Ishikawa (cell line): ENCODE measurements around the gene CELSR1.

Experiments
- CEBPB ChIP-seq: IDR thresholded peaks from 2 replicates; pipeline ENCODE4 v1.6.1; 2012
- CREB1 ChIP-seq: IDR thresholded peaks from 2 replicates; pipeline ENCODE4 v1.6.1; 2012; ENCODE audit warnings: low read depth
- EGR1 ChIP-seq: IDR thresholded peaks from 2 replicates; pipeline ENCODE4 v1.6.1; 2012
- EP300 ChIP-seq: IDR thresholded peaks from 2 replicates; pipeline ENCODE4 v1.6.1; 2012; ENCODE audit warnings: borderline replicate concordance
- FOXM1 ChIP-seq: IDR thresholded peaks from 2 replicates; pipeline ENCODE4 v1.6.1; 2012; ENCODE audit warnings: low read depth, borderline replicate concordance
- NFIC ChIP-seq: IDR thresholded peaks from 2 replicates; pipeline ENCODE4 v1.6.1; 2012
- RAD21 ChIP-seq: IDR thresholded peaks from 2 replicates; pipeline ENCODE4 v1.6.1; 2012; ENCODE audit warnings: low read depth
- TAF1 ChIP-seq: IDR thresholded peaks from 2 replicates; pipeline ENCODE4 v1.6.1; 2012; ENCODE audit warnings: low read depth, mild to moderate bottlenecking
- TCF12 ChIP-seq: IDR thresholded peaks from 2 replicates; pipeline ENCODE4 v1.6.1; 2012; ENCODE audit warnings: low read depth
- TEAD4 ChIP-seq: IDR thresholded peaks from 2 replicates; pipeline ENCODE4 v1.6.1; 2012
- USF1 ChIP-seq: IDR thresholded peaks from 2 replicates; pipeline ENCODE4 v1.6.1; 2012
- YY1 ChIP-seq: IDR thresholded peaks from 2 replicates; pipeline ENCODE4 v1.6.1; 2012; ENCODE audit warnings: low read depth
- ZBTB7A ChIP-seq: IDR thresholded peaks from 2 replicates; pipeline ENCODE4 v1.6.1; 2012; ENCODE audit warnings: low read depth
- TF ChIP-seq, protein P1 (sequence below): IDR thresholded peaks from 2 replicates; pipeline ENCODE4 v1.6.1; 2012
- TF ChIP-seq, protein P2 (sequence below): IDR thresholded peaks from 2 replicates; pipeline ENCODE4 v1.6.1; 2012; ENCODE audit warnings: low read depth, mild to moderate bottlenecking

CELSR1 gene

DNA sequence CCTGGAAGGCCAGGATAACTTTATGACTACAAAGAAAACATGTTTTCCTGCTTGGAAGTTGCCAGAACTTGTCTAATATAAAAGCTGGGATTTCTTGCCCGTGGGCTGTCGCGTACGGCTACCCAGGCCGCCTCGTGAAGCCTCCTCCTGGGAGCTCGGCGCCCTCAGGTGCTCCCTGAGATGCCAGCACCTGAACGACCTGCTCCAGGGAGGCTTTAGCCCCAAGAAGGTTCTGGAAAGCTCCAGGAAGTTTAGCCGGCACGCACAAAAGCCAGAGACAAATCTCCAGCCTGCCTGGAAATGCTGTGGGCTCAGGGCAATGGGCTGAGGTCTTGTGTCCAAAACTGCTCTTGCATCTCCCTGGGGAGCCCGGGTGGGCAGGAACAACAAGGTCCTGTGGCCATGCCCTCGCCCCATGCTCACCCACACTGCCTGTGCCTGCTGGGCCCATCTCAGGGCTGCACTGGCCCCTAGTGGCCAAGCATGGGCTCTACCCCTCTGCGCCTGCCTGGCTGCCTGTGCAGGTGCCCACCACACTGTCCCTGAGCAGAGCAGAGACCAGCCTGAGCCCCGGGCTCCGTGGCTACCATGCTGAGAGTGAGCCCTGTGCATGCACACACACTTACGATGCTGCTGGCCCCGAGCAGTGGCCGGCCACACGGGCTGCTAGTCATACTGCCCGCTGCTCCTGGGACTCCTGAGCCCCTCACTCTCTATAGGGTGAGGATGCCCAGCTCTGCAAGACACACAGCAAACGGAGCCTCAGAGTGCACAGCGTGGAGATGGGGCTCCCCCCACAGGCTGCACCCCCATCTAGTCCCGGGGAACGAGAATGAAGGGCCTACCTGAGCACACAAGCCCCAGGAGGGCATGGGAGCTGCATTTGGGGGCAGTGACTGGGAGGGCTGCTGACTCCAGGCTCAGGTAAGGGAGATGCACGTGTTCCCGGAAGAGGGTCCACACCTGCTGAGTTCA, 4.9 kb upstream of the CELSR1 start:
- TF ChIP-seq EGR1 (no peak), RAD21 (peak; percentile 98), EP300 (peak; percentile 16; the same call in 1 of the 2 replicates), YY1 (no peak), TCF12 (0 out of 2 replicates have a peak, but pooled peaks have one; percentile 36)
- TF ChIP-seq, protein P1, sequence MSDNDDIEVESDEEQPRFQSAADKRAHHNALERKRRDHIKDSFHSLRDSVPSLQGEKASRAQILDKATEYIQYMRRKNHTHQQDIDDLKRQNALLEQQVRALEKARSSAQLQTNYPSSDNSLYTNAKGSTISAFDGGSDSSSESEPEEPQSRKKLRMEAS = peak; percentile 77

GRCh38 chr22:46541536-46541935, 4.1 kb upstream of the CELSR1 start:
- no peak for TF ChIP-seq TCF12
- no peak for TF ChIP-seq TAF1
- no peak for TF ChIP-seq TEAD4
- TF ChIP-seq, protein P2, sequence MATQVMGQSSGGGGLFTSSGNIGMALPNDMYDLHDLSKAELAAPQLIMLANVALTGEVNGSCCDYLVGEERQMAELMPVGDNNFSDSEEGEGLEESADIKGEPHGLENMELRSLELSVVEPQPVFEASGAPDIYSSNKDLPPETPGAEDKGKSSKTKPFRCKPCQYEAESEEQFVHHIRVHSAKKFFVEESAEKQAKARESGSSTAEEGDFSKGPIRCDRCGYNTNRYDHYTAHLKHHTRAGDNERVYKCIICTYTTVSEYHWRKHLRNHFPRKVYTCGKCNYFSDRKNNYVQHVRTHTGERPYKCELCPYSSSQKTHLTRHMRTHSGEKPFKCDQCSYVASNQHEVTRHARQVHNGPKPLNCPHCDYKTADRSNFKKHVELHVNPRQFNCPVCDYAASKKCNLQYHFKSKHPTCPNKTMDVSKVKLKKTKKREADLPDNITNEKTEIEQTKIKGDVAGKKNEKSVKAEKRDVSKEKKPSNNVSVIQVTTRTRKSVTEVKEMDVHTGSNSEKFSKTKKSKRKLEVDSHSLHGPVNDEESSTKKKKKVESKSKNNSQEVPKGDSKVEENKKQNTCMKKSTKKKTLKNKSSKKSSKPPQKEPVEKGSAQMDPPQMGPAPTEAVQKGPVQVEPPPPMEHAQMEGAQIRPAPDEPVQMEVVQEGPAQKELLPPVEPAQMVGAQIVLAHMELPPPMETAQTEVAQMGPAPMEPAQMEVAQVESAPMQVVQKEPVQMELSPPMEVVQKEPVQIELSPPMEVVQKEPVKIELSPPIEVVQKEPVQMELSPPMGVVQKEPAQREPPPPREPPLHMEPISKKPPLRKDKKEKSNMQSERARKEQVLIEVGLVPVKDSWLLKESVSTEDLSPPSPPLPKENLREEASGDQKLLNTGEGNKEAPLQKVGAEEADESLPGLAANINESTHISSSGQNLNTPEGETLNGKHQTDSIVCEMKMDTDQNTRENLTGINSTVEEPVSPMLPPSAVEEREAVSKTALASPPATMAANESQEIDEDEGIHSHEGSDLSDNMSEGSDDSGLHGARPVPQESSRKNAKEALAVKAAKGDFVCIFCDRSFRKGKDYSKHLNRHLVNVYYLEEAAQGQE = no peak
- TF ChIP-seq EP300 = no peak
- no peak for TF ChIP-seq NFIC
- TF ChIP-seq RAD21 = no peak
- TF ChIP-seq CREB1 = no peak
- TF ChIP-seq YY1 = no peak
- no peak for TF ChIP-seq CEBPB

DNA sequence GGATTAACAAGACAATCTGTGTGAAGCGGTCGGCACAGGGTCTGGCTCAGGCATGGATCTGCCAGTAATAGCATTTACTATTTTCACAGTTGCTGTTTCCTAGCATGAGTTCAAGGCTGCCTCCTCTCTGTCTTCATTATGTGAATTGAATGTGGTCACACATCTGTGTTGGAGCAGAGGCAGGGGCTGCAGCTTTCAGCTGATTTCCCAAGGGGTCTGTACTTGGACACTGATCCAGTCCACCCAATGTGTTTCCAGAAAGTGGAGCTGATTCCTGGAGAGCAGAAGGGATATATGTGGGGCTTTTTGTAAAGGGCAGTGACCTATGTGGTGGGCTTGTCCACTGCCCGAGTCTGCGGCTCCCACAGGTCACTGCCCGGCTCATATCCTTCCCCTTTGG, 3.5 kb upstream of the CELSR1 start:
- TF ChIP-seq, protein P2 = no peak
- TF ChIP-seq NFIC (no peak), CEBPB (no peak), USF1 (no peak), EGR1 (no peak), YY1 (no peak), RAD21 (no peak), ZBTB7A (no peak), TCF12 (no peak), FOXM1 (no peak), TAF1 (no peak), EP300 (no peak), TEAD4 (no peak), CREB1 (no peak)
- TF ChIP-seq, protein P1 = no peak

GRCh38 chr22:46539169-46539568, 1.7 kb upstream of the CELSR1 start:
- TF ChIP-seq, protein P1 = no peak
- TF ChIP-seq CEBPB = peak; percentile 39; the same call in 1 of the 2 replicates

- TF ChIP-seq ZBTB7A (0 out of 2 replicates have a peak, but pooled peaks have one; percentile 2), TEAD4 (no peak)
Observed at GRCh38 chr22:46538814-46539160, 1.4 kb upstream of the CELSR1 start.

GRCh38 chr22:46537946-46538813, 760 bp upstream of the CELSR1 start:
- peak; percentile 85 for TF ChIP-seq TCF12
- TF ChIP-seq USF1 = no peak
- peak; percentile 84 for TF ChIP-seq EP300
- peak; percentile 53; the same call in 1 of the 2 replicates for TF ChIP-seq TEAD4
- no peak for TF ChIP-seq CEBPB
- TF ChIP-seq YY1 = no peak
- TF ChIP-seq FOXM1 = no peak
- TF ChIP-seq ZBTB7A = 0 out of 2 replicates have a peak, but pooled peaks have one; percentile 83
- TF ChIP-seq, protein P1 = 0 out of 2 replicates have a peak, but pooled peaks have one; percentile 15
- TF ChIP-seq NFIC = peak; percentile 76
- peak; percentile 31; the same call in 1 of the 2 replicates for TF ChIP-seq TAF1
- TF ChIP-seq CREB1 = 0 out of 2 replicates have a peak, but pooled peaks have one; percentile 12
- TF ChIP-seq, protein P2 = no peak
- peak; percentile 83 for TF ChIP-seq EGR1
- TF ChIP-seq RAD21 = peak; percentile 34; the same call in 1 of the 2 replicates
